ENCODE results near the gene COLGALT1.

COLGALT1 gene

GRCh38 chr19:17605761-17606589 lies 50.5 kb downstream of the COLGALT1 start:
- DNase-seq (ENCODE audit: low read depth) = peak; percentile 78
- peak; percentile 75 for TF ChIP-seq CTCF (IDR thresholded peaks at IDR 0.05; ENCODE audit: control insufficient read depth, extremely low read depth, insufficient read depth)
- H3K4me3 ChIP-seq (ENCODE audit: low read depth, low read length) = peak overlapping the region; percentile 53

GRCh38 chr19:17606590-17607185 lies 51.2 kb downstream of the COLGALT1 start:
- DNase-seq (ENCODE audit: low read depth) = no peak
- H3K4me3 ChIP-seq (ENCODE audit: low read depth, low read length) = peak overlapping the region; percentile 53; the same call in 1 of the 2 replicates
- no peak for TF ChIP-seq CTCF (IDR thresholded peaks at IDR 0.05; ENCODE audit: control insufficient read depth, extremely low read depth, insufficient read depth)

- TF ChIP-seq CTCF (IDR thresholded peaks at IDR 0.05; ENCODE audit: control insufficient read depth, extremely low read depth, insufficient read depth) = no peak
Measured at GRCh38 chr19:17607936-17608335, 52.5 kb downstream of the COLGALT1 start.

GRCh38 chr19:17610384-17610783 lies 54.9 kb downstream of the COLGALT1 start:
- H3K4me3 ChIP-seq (ENCODE audit: low read depth, low read length) = no peak overlapping the region
- DNase-seq (ENCODE audit: low read depth) = no peak
- TF ChIP-seq CTCF (IDR thresholded peaks at IDR 0.05; ENCODE audit: control insufficient read depth, extremely low read depth, insufficient read depth) = no peak

More at GRCh38 chr19:17607936-17608335, 52.5 kb downstream of the COLGALT1 start:
- DNase-seq (ENCODE audit: low read depth) = no peak
- H3K4me3 ChIP-seq (ENCODE audit: low read depth, low read length) = no peak overlapping the region

GRCh38 chr19:17611462-17612244 lies 56.2 kb downstream of the COLGALT1 start:
- no peak for TF ChIP-seq CTCF (IDR thresholded peaks at IDR 0.05; ENCODE audit: control insufficient read depth, extremely low read depth, insufficient read depth)
- DNase-seq (ENCODE audit: low read depth) = no peak
- no peak overlapping the region for H3K4me3 ChIP-seq (ENCODE audit: low read depth, low read length)

GRCh38 chr19:17614476-17614875 lies 59.0 kb downstream of the COLGALT1 start:
- no peak for TF ChIP-seq CTCF (IDR thresholded peaks at IDR 0.05; ENCODE audit: control insufficient read depth, extremely low read depth, insufficient read depth)
- H3K4me3 ChIP-seq (ENCODE audit: low read depth, low read length) = no peak overlapping the region
- no peak for DNase-seq (ENCODE audit: low read depth)
